NCI-H1436 (cell line): Measurements from ENCODE around the gene TMEM179.
"Not testable (repeated sequence)": the region's sequence is repeated elsewhere in the genome, so short reads cannot be mapped to it uniquely, and the experiment has no call there.

Experiments
- DNase-seq: peaks from one replicate; lab custom pipeline; 2025; lab: John Stamatoyannopoulos, UW

Gene TMEM179

DNA sequence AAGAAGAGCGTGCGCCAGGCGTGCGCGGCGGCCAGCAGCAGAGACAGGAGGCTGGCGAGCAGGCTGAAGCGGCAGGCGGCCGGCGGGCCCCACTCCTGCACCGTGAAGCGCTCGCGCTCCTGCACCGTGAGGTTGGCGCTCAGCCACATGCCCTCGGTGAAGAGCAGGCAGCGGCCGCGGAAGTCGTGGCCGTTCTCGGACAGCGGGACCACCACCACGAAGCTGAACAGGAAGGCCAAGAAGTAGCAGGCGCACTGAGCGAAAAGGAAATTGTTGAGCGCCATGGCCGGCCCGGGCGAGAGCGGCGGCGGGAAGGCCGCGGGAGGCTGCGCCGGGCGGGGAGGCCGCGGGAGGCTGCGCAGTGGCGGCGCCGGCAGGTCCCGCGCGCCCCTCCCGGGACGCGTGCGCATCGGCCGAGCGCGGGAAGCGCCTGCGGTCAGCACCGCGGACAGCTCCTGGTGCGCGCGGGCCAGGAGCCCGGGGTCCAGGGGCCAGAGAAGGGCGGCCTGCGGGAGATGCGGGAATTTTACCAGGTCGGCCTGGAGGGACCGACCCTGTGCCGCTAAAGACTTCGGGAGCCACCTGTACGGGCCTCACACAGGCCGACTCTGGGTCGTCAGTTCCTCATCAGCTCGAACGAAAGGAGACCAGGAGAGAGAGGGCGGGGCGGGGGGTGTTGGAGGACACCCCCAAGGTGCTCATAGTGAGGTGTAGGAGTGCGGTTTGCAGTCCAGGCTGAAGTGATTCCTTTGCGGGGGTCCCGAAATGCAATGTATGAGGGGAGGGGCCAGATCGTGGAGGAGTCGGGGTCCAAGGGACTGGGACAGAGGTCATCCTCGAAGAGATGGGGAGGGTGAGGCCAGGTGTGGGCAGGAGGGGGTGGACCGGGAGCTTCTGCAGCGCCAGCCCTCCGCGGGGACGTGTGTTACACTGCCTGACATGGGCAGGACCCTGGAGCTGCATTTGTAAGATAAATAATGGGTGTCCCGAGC, at the start of gene TMEM179:
Gene TMEM179 (minus strand): TSS at position 315 of the 992 bp plus-strand sequence. CDS start 31 bp downstream, at position 284.
- no peak for DNase-seq

DNA sequence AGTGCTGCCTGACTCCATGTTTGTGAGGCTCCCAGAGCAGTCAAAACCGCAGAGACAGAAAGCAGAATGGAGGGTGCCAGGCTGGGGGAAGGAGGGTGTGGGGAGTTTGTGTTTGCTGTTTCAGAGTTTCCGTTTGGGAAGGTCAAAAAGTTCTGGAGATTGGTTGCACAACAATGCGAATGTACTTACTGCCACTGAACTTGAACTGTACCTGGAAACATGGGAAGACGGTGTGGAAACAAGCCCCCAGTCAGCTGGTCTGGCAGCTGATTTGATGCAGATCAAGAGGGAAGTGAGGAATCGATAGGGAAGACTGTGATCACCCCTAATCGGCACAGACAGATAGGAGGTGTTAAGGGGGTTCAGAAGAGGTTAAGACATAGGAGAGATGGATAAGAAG, 49.5 kb upstream of the TMEM179 start:
- DNase-seq: no peak

DNA sequence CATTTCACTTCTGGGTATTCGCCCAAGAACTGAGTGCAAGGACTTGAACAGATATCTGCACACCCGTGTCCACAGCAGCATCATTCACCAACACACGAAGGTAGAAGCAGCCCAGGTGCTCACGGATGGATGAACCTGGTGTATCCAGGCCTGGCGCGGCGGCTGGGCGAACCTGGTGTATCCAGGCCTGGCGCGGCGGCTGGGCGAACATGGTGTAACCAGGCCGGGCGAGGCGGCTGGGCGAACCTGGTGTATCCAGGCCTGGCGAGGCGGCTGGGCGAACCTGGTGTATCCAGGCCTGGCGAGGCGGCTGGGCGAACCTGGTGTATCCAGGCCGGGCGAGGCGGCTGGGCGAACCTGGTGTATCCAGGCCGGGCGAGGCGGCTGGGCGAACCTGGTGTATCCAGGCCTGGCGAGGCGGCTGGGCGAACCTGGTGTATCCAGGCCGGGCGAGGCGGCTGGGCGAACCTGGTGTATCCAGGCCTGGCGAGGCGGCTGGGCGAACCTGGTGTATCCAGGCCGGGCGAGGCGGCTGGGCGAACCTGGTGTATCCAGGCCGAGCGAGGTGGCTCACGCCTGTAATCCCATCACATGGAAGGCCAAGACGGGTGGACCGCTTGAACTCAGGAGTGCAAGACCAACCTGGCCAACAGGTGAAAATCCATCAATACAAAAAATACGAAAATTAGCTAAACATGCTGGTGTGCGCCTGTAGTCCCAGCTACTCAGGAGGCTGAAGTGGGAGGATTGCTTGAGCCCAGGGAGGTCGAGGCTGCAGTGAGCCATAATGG, 48.8 kb upstream of the TMEM179 start:
- DNase-seq: not testable (repeated sequence)

DNA sequence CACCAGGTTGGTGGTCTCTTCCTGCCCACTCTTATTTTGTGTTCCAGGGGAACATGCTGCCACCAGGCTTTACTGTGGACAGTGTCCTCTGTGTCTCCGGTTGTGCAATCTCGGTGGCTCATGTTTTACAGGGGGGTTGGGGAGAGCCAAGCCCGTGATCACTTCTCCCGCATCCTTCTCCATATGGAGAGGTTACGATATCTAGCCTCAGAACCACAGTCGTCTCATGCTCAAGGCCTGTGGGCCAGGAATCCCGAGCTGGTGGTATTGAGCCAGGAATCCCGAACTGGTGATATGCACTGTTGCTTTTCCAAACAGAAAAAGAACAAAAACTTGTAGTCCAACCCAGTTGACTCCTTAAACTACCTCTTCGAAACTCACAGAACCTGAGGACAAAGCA, 47.8 kb upstream of the TMEM179 start:
- no peak for DNase-seq

DNA sequence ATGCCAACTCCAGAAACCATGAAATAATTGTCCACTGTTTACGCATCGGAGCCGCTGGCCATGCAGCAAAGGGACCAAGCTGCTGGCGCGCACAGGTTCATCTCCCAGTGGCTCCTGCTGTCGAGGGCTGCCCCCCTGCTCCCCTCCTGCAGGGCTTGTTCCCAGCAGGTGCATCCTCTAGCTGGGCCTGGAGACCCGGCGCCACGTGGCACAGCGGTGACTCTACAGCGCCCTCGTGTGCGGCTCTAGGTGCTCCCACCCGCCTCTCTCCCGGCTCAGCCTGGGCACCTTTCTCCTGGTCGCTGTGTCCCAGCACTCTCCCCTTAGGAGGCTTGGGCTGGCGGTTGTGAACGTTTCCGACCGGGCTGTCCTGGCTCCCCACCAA, 47.3 kb upstream of the TMEM179 start:
- DNase-seq: no peak

DNA sequence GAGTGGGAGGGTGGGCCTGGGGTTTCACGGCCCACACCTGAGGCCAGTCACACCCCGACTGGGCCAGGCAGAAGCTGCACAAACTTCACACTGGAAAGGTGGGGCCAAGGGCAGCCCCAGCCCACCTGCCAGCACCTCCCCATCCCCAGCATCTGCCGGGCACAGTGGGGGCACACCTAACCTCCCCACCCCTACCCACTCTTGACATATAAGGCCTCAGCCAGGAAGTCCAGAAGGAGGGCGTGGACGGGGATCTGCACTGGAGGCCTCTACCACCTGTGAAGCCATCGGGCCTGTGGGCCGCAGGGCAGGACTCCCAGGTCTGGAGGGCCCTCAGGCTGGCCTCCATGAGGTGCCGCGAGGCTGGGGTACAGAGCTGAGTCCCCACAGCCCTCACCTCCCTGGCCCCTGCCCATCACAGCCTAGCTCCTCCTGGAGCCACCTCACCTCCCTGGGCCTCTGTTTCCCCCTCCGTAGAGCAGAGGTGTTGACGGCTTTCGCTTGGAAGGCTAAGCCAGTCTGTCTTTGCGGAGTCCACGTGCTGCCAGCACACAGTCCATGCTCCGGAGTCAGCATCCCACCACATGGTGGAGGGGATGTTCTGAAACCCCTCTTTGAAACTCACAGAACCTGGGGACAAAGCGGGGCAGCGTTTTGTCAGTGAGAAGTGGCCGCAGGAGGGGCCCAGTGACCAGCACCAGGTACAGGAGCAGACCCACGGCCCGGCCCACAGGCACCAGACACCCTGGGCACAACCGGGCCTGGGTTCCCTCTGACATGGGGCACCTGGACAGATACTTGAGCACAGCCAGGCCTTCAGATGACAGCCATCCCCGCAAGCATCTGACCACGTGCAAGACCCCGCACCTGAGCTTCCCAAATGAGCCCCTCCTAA, 46.7 kb upstream of the TMEM179 start:
- no peak for DNase-seq

DNA sequence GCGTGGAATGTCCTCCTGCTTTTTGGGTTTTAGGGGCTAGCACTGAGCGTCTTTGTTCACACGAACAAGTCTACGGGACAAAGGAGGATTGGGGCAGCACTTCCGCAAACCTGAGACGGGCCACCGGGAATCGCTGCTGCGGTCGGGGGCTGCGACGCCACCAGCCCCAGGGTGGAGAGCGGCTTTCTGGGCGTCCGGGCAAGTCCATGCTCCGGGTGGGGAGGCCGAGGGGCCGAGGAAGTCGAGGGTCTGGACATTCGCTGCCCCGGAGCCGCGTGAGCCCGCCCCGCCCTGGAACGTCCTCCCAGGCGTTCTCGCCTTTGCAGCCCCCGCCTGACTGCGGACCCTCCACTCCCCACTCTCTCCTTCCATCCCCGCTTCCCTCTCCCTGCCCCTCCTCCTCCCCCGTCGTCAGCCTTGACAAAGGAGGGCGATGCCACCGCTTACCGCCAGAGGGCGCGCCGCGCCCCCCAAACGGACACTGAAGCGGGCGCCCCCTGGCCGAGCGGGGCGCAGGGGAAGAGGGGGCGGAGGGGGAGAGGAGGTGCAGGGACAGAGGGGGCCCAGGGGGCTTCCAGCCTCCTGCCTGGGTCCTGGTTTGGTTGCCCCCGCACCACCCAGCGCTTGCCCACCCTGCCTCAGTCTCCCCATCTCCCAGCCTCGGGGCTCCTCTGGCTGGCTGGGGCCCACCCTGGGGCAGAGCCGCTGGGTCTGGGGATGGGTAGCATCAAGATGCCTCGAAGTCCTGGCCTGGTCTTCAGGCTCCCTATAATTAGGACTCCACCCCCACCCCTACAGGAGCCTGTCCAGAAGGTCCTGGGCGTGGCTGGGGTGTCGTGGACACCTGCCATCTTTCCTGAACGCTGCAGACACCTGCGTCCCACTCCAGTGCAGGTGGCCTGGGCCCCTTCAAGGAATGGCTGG, 45.7 kb upstream of the TMEM179 start:
- DNase-seq: peak; percentile 50

DNA sequence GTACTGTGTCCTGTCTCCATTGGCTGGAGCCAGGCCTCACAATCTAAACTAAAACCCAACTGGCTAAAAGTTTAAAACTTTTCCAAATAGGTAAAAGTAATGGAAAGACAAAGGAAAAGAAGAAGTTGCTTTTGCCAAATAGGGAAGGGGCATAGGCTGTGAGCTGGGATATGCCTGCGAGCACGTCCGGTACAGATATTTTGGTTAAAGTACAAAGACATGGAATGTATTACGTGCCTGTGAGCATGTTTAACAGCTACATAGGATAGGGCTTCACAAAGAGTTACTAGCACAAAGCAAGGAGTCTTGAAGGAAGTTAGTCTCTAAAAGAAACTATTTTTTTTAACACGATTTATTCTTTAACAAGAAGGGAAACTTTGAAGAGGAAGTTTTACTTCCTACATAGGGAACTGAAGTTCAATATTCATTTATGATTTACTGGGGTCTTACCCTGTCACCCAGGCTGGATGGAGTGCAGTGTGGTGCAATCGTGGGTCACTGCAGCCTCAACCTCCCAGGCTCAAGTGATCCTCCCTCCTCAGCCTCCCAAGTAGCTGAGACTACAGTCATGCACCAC, 43.0 kb upstream of the TMEM179 start:
- DNase-seq: no peak

DNA sequence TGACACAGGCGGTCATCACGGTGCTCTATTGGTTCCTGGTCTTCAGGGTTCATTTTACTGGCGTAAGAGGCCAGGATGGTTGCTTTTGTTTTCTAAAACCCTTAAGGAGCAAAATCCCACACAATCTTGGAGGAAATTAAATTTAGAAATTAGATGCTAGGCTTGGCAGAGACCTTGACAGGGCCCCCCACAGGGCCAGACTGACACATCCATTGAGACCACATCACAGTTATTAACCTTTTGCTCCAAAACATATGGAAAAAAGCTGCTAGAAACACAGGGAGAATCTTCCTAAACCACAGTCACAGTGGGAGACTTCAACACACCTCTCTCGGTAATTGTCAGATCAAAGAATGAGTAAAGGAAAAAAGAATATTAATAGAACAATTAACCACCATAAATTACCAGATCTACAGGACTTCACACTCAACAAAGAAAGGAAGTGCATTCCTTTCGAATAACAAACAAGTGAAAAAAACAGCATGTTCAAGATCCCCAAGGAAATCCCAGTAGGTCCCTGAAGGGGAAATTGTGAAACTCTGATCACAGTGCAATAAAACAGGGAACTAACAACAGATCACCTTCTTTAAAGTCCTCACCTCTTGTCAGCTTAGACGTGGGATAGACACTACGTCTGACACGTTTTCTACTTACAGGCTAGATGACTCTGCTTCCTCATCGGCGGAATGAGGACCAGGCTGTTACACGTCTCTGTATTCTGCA, 40.2 kb upstream of the TMEM179 start:
- DNase-seq: no peak

DNA sequence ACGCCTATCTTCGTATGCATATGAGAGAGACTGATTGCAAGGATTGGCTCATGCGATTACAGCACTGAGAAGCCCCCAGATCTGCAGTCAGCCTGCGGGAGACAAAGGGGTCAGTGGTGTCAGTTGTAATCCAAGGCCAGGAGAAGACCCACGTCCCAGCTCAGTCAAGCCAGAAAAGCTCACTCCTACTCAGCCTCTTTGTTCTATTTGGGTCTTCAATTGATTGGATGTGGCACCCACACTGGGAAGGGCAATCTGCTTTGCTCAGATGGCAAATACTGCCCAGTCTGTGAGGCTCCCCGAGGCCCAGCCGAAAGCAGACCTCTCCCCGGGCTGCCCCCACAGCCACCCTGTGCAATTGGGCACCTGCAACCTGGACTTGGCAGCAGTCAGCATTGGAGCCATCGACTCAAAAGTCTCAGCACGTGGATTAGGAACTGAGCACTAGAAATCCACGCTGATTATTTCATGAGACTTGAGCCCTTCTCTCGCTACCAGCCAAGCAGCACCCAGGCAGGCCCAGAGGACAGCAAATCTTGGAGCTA, 39.6 kb upstream of the TMEM179 start:
- no peak for DNase-seq

DNA sequence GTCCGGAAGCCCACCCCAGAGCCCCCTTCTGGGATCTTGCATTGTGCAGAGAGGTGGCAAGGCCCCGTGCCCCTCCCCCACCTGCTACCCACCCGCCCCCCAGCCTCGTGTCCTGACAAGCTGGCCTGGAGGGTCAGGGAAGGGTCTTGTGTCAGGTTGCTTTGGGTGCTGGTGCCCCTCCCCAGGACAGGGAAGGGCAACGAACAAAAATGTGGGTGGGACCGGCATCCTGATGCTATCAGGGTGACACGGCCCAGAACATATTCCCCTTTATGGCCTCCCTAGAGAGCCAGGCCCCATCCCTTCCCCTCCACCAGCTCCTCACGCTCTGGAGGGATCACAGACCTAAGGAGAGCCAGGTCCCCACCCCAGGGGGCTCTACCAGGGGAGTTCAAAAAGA, 38.7 kb upstream of the TMEM179 start:
- no peak for DNase-seq

DNA sequence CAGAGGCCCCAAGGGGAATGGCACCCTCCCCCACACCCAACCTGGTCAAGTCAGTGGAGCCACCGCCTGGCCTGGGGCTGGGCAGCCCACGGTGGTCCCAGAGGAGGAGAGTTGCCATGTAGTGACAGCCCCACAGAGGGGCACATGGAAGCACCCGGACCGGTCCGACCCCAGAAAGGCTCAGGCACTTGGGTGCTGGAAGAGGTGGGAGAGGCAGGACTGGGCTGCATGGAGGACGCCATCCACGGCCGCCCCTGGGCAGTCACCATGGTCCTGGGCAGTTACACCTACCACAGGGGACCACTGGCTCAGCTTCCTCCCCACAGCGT, 37.9 kb upstream of the TMEM179 start:
- no peak for DNase-seq

DNA sequence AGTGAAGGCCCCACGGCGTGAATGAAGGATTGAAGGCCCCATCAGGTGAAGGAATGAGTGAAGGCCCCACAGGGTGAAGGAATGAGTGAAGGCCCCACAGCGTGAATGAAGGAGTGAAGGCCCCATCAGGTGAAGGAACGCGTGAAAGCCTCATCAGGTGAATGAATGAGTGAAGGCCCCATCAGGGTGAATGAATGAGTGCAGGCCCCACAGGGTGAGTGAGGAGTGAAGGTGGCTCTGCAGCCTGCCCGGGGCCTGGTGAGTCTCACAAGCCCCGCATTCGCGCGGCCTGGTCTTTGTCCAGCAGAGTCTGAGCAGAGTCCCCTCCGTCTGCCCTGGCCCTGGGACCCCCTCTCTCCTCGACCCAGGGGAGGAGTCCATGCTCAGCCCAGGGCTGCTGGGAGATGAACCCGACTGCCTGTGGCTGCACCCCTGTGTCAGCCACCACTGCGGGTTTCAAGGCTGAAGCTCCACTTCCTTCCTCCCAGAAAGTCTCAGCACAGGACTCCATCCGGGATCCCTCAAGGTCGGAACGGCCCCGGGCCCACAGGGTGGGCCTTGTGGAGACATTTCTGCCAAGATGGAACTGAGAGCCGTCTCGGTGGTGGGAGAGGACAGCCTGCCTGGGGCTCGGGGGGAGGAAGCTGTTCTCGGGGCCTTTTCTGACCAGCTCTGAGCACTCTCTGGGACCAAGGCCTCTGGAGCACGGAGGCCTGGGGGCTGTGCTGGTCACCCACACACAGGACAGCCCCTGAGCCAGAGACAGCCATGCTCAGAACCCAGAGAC, 37.4 kb upstream of the TMEM179 start:
- no peak for DNase-seq

DNA sequence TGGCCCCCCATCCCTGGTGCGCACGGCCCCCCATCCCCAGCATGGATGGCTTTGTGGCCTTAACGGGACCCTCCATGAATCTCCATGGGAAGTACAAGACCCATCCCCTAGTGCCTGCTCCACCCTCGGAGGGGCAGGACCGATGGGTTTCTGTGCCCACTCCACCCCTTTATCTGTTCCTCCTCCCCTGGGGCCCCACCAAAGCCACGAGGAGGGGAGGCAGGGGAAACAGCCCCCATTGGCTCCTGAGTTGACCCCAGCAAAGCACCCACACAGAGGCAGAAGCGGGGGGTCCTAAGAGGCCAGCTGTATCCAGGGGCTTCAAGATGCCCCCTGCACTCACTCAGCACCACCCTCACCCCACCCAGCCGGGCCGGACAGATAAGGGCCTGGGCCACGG, 36.1 kb upstream of the TMEM179 start:
- DNase-seq: no peak

DNA sequence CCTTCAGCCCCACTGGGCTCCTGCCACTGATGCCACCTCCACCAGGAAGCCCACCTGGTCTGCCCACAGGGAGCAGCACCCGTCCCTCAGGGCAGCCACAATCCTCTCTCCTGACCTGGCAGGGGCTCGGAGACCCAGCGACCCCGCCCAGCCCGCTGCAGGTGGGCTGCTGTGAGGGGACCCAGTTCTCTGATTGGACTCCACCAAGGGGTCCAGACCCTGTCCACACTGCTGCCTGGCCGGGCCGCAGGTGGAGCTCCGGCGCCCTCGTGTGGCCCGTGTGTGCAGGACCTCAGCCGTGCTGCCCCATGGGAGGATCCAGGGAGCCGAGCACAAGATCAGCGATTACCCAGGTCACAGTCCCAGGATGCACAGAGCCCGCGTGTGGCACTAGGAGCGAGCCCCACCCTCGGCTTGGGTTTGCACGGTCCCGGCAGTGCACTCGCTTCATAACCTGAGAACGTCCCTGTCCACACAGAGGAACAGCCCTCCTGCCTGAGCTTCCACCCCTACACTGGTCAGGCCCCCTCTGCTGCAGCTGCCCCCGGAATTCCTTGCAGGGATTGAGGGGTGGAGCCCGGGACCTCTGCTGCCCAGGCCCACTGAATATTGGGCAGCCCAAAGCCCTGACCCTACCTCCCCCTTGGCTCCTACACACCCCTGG, 35.4 kb upstream of the TMEM179 start:
- peak; percentile 50 for DNase-seq

DNA sequence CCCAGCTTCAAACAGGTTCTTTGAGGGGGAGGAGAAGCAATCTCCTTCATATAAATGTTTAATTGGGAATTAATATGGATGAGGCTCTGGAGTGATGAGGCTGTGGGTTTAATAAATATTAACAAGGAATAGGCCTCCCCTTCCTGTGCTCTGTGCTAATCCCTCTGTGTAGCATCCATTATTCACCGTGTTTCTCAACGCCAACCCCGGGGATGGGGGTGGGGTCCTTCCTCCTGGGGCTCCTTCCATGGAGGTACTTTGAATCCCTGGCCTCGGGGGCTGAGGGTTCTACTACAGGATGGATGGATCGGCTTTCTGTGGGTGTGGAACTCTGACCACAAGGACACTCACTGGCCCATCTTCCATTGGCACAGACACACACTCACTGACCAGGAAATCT, 34.9 kb upstream of the TMEM179 start:
- DNase-seq: no peak

DNA sequence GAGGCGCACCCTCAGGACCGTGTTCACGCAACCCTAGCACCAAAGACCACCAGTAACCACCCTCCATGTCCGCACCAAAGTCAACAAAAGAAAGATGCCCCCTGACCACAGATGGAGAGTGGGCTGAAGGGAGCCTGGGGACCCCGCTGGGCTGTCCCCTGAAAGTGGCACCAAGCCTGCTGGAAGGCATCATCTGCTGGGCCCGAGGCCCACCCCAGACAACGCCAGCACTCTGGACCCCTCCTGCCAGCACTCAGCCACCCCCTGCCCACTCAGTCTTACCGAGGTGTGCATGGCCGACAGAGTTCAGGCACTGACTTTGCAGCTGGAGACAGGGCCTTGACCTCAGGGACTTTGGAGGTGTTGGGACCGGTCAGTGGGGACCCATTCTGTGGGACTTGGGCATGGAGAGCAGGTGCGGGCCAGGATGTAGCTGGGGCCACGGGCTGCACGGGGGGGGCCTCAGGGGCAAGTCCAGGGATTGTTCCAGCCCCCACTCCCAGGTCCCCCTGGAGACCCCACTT, 34.4 kb upstream of the TMEM179 start:
- DNase-seq: no peak

DNA sequence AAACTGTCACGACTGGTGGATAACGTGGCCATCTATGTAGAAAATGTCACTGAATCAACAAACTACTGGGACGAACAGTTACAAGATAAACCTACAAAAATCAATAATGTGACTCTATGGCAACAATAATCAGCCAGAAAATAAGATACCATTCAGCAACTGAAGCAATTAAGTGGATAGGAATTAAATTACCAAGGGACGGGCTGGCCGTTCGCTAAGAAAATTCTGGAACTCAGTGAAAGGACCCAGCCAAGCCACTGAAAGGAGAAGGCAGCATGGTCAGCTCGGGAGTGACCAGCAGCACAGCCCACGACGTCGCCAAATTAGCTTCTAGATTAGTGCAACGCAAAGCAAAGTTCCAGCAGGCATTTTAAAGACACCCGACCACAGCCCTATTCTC, 33.6 kb upstream of the TMEM179 start:
- DNase-seq: no peak
